ENCODE data around the gene LENEP.

The LENEP gene

DNA sequence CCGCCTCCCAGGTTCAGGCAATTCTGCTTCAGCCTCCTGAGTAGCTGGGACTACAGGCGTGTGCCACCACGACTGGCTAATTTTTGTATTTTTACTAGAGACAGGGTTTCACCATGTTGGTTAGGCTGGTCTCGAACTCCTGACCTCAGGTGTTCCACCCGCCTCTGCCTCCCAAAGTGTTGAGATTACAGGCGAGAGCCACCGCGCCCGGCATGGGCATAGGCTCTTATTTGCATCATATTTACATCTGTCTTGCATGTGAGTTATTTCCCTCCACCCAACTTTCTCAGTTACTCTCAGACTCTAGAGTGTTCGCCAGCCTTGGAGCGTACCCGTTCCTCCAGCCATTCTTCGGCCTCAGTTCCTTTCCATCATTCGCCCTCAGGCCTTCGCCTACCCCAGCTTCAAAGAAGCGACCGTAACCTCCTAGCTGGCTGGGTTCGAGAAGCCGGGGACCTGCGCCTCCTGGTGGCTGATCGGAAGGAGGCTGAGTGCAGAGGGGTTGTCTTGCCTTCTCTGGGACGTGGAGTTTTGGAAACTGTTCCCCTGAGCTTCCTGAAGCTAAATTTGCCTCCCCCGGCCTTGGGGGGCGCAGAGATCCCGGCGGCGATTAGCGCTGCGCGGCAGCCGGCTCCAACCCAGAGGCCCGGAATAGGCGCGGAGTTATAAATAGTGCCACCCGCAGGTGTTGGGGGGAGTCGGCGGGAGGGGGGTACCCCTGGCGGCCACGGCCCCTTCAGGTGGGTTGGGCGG, 5.6 kb downstream of the LENEP start:
- DNase-seq (ENCODE audit: low read depth): no peak

DNA sequence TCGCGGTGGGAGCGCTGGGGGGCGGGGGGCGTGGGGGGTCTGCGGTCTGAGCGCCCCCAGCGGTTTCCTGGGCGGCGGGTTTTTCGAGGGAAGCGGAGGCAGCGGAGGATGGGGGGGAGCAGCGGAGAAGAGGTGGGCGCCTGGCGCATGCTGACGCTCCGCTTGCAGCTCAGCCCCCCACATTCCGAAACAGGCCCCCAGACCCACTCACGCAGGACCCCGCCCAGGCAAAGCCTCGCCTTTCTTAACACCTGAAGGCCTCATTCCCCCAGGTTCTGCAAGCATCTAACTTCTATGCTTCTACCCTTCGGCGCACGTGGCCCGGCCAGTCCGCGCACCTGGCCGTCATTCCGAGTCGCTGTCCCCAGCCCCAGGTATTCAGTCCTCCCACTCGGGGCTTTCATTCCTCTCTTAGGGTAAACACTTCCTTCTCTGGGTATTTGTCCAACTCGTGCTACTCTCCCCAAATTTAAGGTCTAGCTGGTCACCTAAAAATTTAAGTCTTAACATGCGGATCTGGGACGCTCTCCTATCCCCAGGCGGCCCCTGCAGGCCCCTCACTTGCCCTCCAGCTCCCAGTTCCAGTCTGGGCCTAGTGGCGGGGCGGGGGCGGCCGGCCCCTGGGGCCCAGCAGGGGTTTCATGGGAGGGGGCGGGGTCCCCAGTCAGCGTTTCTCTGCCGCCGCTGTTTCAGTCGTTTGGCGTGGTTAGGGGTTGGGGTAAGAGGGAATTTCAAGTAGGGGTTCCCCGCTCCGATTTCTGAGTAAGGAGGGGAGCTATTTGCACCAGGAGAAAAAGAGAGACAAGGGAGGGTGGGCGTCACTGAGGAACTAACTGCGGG, 6.4 kb downstream of the LENEP start:
- DNase-seq (ENCODE audit: low read depth): no peak

DNA sequence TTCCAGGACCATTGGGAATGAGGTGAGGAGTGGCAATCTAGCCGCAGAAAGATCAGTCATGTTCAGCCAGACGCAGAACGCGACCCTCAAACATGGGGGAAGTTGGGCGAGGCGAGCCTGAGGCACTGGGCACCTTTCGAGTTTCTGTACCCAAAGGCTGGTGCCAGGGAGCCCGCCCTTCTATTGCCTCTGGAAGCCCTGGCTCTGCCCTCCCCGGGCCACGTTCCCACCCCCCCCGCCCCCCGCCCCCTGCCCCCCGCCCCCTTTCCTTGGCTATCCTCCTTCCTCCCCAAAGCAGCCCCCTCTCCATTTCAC, 7.0 kb downstream of the LENEP start:
- no peak for DNase-seq (ENCODE audit: low read depth)

GRCh38 chr1:155000726-155001424, 7.5 kb downstream of the LENEP start:
- no peak for DNase-seq (ENCODE audit: low read depth)

- DNase-seq (ENCODE audit: low read depth): no peak
These were observed 8.0 kb downstream of the LENEP start for GRCh38 chr1:155001425-155001674.

DNA sequence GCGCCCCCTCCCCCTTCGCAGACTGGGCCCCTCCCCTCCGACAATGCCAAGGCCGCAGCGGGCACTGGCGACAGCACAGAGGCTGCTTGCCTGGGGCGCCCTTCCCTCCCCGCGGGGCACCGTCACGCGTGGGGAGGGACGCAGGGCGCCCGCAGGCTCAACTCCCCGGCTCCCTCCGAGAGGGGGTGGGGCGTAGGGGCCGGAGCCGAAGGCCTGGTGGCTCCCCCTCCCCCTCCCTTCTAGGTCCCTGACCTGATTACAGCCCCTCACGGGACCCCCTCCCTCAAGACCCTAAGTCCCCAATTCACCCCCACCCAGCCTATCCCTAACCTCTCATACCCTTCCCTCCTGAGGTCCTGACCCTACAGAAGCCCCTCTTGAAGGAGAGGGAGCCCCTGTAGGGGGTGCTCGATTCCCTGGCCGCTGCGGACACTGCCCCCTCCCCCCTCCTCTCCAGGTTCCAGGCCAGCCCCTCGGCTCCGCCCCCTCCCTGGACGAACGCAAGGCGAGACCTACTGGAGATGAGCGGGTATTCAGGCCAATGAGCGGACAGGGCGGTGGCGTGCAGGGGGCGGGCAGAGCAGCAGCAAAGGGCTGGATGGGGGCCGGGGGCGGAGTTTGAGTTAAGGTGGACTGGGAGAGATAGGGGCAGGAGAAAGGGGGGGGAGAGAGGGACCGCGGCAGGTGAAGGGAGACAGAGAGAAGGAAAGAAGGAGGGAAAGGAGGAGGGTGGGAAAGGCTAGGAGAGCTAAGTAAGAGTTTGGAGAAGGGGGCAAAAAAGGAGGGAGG, 8.5 kb downstream of the LENEP start:
- DNase-seq (ENCODE audit: low read depth): peak; percentile 92

GRCh38 chr1:155002464-155003226, 9.3 kb downstream of the LENEP start, which contains the start of gene ZBTB7B:
TSS of gene ZBTB7B (plus strand) at chr1:155002802. CDS start at chr1:155014661, 11,859 bp downstream.
- no peak for DNase-seq (ENCODE audit: low read depth)

DNA sequence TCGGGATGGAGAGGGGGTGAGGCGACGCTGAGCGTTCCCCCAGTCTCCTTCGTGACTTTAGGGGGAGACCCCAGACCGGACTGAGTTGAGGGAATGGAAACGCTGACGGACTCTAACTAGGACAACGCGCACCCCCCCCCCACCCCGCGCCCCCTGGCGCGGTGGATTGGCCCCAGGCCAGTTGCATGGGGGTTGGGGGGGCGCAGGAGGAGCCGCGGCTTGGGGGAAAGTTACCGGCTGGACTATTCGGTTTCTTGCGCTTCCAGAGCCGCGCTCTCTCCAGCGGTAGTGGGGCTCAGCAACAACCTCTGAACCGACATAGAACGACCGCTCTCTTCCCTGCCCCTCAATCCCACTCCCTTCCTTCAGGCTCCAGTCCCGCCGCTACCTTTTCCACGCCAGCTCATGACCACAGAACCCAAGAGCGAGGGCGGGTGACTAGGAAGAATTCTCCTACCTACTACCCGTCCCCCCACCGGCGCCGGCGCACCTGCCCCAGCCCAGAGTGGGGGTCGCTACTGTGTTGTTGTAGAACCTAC, 9.9 kb downstream of the LENEP start:
- no peak for DNase-seq (ENCODE audit: low read depth)

GRCh38 chr1:155003766-155004351, 10.5 kb downstream of the LENEP start:
- no peak for DNase-seq (ENCODE audit: low read depth)

GRCh38 chr1:155004352-155005075, 11.1 kb downstream of the LENEP start:
- DNase-seq (ENCODE audit: low read depth): no peak

DNA sequence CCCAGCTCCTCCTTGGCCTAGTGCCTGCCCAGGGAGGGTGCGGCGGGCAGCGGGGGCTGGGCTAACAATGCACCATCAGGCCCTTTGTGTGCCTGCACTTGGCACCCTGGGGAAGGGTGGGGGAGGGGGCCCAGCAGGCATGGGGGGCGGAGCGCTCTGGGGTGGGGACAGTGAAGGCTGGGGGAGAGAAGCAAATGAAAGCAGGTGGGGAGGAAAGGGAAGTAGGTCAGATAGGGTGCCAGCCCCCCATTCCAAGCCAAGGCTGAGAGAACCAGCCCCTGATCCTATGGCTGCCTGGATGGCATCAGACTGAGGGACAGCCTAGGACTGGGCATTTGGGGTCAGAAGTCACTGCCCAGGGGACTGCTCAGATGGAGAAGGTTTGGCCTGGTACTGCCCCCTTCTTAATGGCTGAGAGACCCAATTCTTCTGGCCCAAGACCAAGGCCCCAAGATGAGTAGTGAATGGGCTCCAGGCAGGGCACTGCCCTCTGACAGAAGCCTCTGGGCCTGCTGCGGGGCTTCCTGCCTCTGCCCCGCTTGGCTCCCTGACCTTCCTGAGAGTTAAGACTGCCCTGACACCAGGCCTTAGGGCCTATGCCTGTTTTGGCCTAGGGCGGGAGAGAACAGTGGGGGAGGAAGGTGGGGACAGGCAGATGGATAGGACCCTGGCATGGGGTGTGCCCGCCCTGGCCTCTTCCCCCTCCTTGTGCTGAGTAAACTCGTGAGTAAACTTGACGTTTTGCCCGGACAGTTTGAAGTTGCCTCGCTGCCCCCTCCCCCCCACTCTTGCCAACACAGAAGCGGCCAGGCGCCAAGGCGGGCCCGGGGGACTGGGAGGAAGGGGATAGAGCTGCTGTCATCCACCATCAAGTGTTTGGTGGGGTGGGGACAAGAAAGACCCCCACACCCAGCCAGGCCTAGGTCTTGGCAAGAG, 12.0 kb downstream of the LENEP start:
- DNase-seq (ENCODE audit: low read depth): no peak

- no peak for DNase-seq (ENCODE audit: low read depth)
These were observed 13.3 kb downstream of the LENEP start for GRCh38 chr1:155006601-155007101.

DNA sequence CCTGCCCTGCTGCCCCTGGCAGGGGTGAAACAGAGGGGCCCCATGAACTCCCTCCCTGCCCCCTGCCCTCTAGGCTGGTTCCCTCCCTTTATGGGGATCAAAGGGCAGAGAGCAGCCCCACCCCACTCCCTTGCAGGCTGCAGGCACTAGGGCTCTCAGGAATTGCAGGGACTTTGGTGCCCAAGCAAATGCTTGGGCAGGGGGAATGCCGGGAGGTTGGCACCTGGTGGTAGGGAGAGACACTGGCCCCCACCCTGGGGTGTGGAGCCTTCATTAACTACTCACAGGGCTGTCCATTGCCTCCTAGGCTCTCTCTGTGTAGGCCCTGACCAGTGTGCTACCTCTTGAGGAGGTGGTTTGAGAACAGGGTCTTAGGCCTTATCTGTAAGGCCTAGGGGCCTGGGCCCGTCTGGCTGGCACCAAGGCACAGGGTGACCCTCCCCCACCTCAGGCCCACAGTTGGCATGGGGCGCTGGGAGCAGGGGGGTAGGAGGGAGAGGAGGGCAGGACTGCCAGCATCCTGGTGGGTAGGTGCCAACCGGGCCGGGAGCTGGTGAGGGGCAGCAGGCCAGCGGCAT, 14.0 kb downstream of the LENEP start:
- no peak for DNase-seq (ENCODE audit: low read depth)

GRCh38 chr1:155008015-155008941, 14.9 kb downstream of the LENEP start:
- DNase-seq (ENCODE audit: low read depth): no peak

GRCh38 chr1:155009221-155009711, 15.9 kb downstream of the LENEP start:
- DNase-seq (ENCODE audit: low read depth): no peak

DNA sequence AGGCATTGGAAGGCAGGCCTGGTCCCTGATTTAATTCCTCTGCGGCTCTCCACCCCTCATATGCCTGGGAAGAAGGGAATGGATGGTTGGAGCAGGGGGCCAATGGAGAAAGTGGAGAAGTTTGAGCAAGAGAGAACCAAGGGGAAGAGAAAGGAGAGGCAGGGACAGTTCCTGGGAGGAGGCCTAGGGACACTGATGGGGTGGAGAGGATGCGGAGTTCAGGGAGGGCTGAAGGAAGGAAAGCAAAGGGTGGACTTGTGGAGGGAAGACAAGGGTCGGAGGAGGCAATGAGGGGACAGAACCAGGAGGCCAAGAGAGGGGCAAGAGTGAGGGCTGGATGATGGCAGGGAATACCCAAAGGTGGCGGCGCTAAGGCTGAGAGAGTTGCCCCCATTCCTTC, 16.4 kb downstream of the LENEP start:
- DNase-seq (ENCODE audit: low read depth): no peak

All from HS-27A (cell line).